HG02870 (cell line): ENCODE results near the gene SH3RF1.

Experiments used
- ATAC-seq: cut with Tn5 transposase; IDR thresholded peaks from one replicate; pipeline ENCODE4 v1.9.1; 2021; ENCODE audit warnings: mild to moderate bottlenecking, moderate library complexity; ENCODE audit not compliant: unreplicated experiment

The SH3RF1 gene

GRCh38 chr4:169048868-169049414, 221.8 kb downstream of the SH3RF1 start:
- no peak for ATAC-seq

- no peak for ATAC-seq
Observed at GRCh38 chr4:169047956-169048355, 222.8 kb downstream of the SH3RF1 start.

GRCh38 chr4:169045862-169046584, 224.7 kb downstream of the SH3RF1 start:
- ATAC-seq, result no peak

GRCh38 chr4:169044714-169045447, 225.9 kb downstream of the SH3RF1 start:
- no peak for ATAC-seq
